ENCODE data around the gene ITGAE.
A peak's percentile ranks its signal among the peaks of the same experiment; 100 is the strongest.
"Not testable (repeated sequence)": the region's sequence is repeated elsewhere in the genome, so short reads cannot be mapped to it uniquely, and the experiment has no call there.

Gene ITGAE

DNA sequence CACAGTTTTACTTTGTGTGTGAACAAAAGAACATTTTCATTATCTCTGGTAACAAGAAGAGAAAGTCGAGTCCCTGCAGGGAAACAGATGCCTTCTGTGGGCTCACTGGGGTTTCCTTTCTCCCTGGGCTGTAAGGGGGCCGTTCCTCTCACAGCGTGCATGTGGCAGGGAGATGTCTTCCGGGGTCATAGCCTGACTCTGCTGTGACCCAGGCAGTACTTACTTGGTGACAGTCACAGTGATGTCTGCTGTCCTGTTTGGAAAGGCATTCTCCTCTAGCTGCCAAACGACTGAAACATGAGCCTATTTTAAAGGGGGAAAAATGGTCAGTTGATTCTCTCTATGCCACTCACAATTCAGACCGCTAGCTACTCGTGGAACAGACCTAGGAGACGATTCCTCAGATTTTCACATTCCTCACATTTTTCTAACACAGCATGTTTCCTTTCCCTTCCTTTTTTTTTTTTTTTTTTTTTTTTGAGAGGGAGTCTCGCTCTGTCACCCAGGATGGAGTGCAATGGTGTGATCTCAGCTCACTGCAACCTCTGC lies 70.0 kb downstream of the ITGAE start:
- no peak overlapping the region for H3K9ac ChIP-seq (ENCODE audit: low read length in 2 of 2)
- H3K27me3 ChIP-seq (ENCODE audit: control insufficient read depth in 1 of 2, insufficient read depth in 2 of 2, low read length in 2 of 2): peaks cover 0 to 5% of the 10 kb centered on the region in 2 donors

DNA sequence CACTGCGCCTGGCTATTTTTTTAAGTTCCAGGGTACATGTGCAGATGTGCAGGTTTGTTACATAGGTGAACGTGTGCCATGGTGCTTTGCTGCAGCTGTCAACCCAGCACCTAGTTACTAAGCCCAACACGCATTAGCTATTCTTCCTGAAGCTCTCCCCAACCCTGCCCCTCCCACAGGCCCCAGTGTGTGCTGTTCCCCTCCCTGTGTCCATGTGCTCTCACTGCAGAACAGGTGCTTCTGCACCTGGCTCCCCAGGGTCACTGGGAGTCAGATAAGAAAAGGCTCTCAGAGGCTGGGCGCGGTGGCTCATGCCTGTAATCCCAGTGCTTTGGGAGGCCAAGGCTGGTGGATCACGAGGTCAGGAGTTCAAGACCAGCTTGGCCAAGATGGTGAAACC lies 71.1 kb downstream of the ITGAE start:
- H3K27me3 ChIP-seq (ENCODE audit: control insufficient read depth in 1 of 2, insufficient read depth in 2 of 2, low read length in 2 of 2): peaks cover 0 to 5% of the 10 kb centered on the region in 2 donors
- H3K36me3 ChIP-seq (ENCODE audit: control insufficient read depth in 2 of 2, insufficient read depth in 2 of 2, low read length in 2 of 2): no peaks in the 10 kb centered on the region
- no peak overlapping the region for H3K9ac ChIP-seq (ENCODE audit: low read length in 2 of 2)
- H3K4me3 ChIP-seq (ENCODE audit: low read length in 2 of 2): no peak overlapping the region
- no peak overlapping the region for H3K27ac ChIP-seq (ENCODE audit: low read length)
- H3K4me1 ChIP-seq (ENCODE audit: control insufficient read depth, insufficient read depth, low read length): peaks cover 2% of the 10 kb centered on the region
- no peaks in the 10 kb centered on the region for H3K9me3 ChIP-seq (ENCODE audit: control insufficient read depth in 2 of 2, low read length in 2 of 2)

More for the DNA sequence above, 70.0 kb downstream of the ITGAE start:
- Histone ChIP-seq H3K36me3 (ENCODE audit: control insufficient read depth in 2 of 2, insufficient read depth in 2 of 2, low read length in 2 of 2) (no peaks in the 10 kb centered on the region), H3K27ac (ENCODE audit: low read length) (no peak overlapping the region), H3K9me3 (ENCODE audit: control insufficient read depth in 2 of 2, low read length in 2 of 2) (no peaks in the 10 kb centered on the region), H3K4me1 (ENCODE audit: control insufficient read depth, insufficient read depth, low read length) (peaks cover 2% of the 10 kb centered on the region), H3K4me3 (ENCODE audit: low read length in 2 of 2) (no peak overlapping the region)

DNA sequence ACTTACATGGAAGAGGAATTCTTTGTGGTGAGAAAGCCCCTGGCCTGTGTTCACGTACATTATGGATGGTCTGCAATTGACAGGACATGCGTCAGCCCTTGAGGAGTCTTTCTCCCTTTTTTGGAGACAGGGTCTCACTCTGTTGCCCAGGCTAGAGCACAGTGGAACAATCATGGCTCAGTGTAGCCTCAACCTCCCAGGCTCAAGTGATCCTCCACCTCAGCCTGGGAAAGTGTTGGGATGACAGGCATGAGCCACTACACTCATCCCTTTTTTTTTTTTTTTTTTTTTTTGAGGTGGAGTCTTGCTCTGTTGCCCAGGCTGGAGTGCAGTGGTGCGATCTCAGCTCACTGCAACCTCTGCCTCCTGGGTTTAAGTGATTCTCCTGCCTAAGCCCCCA lies 72.9 kb downstream of the ITGAE start:
- H3K27me3 ChIP-seq (ENCODE audit: control insufficient read depth in 1 of 2, insufficient read depth in 2 of 2, low read length in 2 of 2); H3K9me3 ChIP-seq (ENCODE audit: control insufficient read depth in 2 of 2, low read length in 2 of 2); H3K4me3 ChIP-seq (ENCODE audit: low read length in 2 of 2); H3K27ac ChIP-seq (ENCODE audit: low read length); H3K36me3 ChIP-seq (ENCODE audit: control insufficient read depth in 2 of 2, insufficient read depth in 2 of 2, low read length in 2 of 2); H3K9ac ChIP-seq (ENCODE audit: low read length in 2 of 2): not testable (repeated sequence)
- H3K4me1 ChIP-seq (ENCODE audit: control insufficient read depth, insufficient read depth, low read length): peaks cover 11% of the 10 kb centered on the region

DNA sequence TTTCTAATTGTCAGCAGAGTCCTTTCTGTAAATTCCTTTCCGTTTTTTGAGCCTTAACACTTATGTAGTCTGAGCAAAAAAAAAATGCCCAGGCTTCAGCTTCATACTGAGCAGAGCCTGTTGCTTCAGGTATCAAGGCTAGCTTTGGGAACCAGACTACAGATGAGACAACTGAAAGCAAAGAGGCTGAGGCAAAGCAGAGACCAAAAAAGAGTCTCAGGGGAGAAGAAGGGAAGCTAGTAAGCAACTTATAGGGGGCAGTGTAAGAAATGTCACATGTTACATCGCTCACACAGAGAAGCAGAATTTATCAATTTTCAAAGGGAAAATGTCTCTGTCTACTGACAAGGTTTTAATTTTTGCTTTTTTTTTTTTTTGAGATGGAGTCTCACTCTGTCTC lies 73.9 kb downstream of the ITGAE start:
- Histone ChIP-seq H3K4me1 (ENCODE audit: control insufficient read depth, insufficient read depth, low read length) (peaks cover 14% of the 10 kb centered on the region), H3K9me3 (ENCODE audit: control insufficient read depth in 2 of 2, low read length in 2 of 2) (no peaks in the 10 kb centered on the region), H3K36me3 (ENCODE audit: control insufficient read depth in 2 of 2, insufficient read depth in 2 of 2, low read length in 2 of 2) (no peaks in the 10 kb centered on the region), H3K4me3 (ENCODE audit: low read length in 2 of 2) (no peak overlapping the region), H3K27ac (ENCODE audit: low read length) (no peak overlapping the region), H3K9ac (ENCODE audit: low read length in 2 of 2) (no peak overlapping the region), H3K27me3 (ENCODE audit: control insufficient read depth in 1 of 2, insufficient read depth in 2 of 2, low read length in 2 of 2) (peaks cover 0 to 5% of the 10 kb centered on the region in 2 donors)

DNA sequence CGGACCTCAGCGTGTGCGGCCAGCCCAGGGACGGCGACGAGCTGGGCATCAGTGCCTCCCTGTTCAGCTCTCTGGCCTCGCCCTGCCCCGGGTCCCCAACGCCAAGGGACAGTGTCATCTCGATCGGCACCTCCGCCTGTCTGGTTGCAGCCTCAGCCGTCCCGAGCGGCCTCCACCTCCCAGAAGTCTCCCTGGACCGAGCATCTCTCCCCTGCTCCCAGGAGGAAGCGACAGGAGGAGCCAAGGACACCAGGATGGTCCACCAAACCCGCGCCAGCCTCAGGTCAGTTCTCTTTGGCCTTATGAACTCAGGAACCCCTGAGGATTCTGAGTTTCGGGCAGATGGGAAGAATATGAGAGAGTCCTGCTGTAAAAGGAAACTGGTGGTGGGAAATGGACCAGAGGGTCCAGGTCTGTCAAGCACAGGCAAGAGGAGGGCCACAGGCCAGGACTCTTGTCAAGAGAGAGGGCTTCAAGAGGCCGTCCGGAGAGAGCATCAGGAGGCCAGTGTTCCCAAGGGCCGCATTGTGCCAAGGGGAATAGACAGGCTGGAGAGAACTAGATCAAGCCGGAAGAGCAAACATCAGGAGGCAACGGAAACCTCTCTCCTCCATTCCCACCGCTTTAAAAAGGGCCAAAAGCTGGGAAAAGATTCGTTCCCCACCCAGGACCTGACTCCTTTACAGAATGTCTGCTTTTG lies 76.5 kb downstream of the ITGAE start:
- Histone ChIP-seq H3K36me3 (ENCODE audit: control insufficient read depth in 2 of 2, insufficient read depth in 2 of 2, low read length in 2 of 2) (peaks cover 0 to 4% of the 10 kb centered on the region in 2 donors), H3K9ac (ENCODE audit: low read length in 2 of 2) (no peak overlapping the region), H3K9me3 (ENCODE audit: control insufficient read depth in 2 of 2, low read length in 2 of 2) (no peaks in the 10 kb centered on the region), H3K4me1 (ENCODE audit: control insufficient read depth, insufficient read depth, low read length) (peaks cover 14% of the 10 kb centered on the region), H3K27me3 (ENCODE audit: control insufficient read depth in 1 of 2, insufficient read depth in 2 of 2, low read length in 2 of 2) (peaks cover 0 to 3% of the 10 kb centered on the region in 2 donors), H3K27ac (ENCODE audit: low read length) (no peak overlapping the region), H3K4me3 (ENCODE audit: low read length in 2 of 2) (peak overlapping the region; percentile 97 to 98)

DNA sequence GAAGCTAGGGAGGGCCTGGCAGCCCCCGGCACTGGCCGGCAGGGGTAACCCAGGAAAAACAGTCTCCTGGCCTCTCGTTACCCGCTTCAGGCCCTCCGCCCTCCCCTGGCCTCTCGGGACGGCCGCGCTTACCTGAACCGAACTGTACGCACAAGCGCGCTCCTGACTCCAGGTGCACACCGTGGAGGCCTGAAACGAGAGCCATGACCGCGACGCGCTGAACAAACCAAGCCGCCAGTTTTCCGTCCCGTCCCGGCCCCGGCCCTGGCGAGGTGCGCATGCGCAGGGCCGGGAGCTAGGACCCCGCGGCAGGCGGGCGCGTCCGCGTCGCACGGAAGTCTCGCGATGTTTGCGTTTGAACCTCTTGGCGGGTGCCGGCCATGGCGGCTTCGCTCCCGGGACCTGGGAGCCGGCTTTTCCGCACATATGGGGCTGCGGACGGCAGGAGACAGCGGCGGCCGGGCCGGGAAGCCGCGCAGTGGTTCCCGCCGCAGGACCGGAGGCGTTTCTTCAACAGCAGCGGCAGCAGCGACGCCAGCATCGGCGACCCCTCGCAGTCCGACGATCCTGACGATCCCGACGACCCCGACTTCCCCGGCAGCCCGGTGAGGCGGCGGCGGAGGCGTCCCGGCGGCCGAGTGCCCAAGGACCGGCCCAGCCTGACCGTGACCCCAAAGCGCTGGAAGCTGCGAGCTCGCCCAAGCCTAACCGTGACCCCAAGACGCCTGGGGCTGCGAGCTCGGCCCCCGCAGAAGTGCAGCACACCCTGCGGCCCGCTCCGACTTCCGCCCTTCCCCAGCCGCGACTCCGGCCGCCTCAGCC lies 77.2 kb downstream of the ITGAE start, which contains the start of gene HASPIN:
TSS of gene HASPIN (plus strand) at position 348 of the 822 bp plus-strand sequence. CDS start at position 381, 33 bp downstream.
- Histone ChIP-seq H3K4me1 (ENCODE audit: control insufficient read depth, insufficient read depth, low read length) (peaks cover 14% of the 10 kb centered on the region), H3K36me3 (ENCODE audit: control insufficient read depth in 2 of 2, insufficient read depth in 2 of 2, low read length in 2 of 2) (peaks cover 0 to 4% of the 10 kb centered on the region in 2 donors), H3K9ac (ENCODE audit: low read length in 2 of 2) (peak within 1 kb of the TSS; percentile 95 to 98), H3K4me3 (ENCODE audit: low read length in 2 of 2) (peak within 1 kb of the TSS; percentile 97 to 98), H3K9me3 (ENCODE audit: control insufficient read depth in 2 of 2, low read length in 2 of 2) (no peaks in the 10 kb centered on the region), H3K27ac (ENCODE audit: low read length) (peak within 1 kb of the TSS; percentile 82), H3K27me3 (ENCODE audit: control insufficient read depth in 1 of 2, insufficient read depth in 2 of 2, low read length in 2 of 2) (no peaks in the 10 kb centered on the region)

DNA sequence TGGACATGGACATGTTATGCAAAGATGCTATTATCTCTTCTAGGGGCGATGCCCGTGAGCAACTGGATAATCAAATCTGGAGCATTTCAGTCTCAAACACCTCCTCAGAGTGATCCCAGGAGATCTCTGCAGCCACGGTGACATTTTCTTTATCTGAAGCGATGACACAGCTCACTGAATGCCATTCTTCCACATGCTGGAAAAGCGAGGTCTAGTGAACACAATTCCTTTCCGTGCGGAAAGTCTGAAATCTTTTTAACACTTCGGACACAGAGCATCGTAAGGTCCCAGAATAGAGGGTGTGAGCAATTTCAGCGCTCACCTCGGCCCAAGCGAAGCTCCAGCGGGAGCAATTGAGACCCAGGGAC lies 77.8 kb downstream of the ITGAE start:
- Histone ChIP-seq H3K36me3 (ENCODE audit: control insufficient read depth in 2 of 2, insufficient read depth in 2 of 2, low read length in 2 of 2) (peaks cover 5 to 8% of the 10 kb centered on the region in 2 donors), H3K4me1 (ENCODE audit: control insufficient read depth, insufficient read depth, low read length) (peaks cover 14% of the 10 kb centered on the region)

DNA sequence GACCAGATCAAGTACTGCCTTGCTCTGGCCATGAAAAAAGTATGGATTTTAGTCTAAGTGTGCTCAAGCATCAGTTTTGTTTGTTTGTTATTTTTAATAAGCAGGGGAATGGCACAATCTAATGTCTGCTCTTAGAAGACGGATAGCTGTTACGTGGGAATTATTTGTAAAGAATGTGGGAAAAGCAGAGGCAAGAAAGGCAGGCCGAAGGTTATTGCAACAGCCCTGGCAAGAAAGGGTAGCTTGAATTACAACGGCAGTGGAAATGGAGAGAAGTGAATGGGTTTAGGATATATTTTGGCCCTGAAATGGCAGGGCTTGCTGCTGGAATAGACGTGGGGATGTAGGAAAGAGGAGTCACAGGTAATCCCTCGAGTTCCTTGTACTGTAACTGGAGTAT lies 78.3 kb downstream of the ITGAE start:
- H3K27ac ChIP-seq (ENCODE audit: low read length): peak overlapping the region; percentile 82
- H3K36me3 ChIP-seq (ENCODE audit: control insufficient read depth in 2 of 2, insufficient read depth in 2 of 2, low read length in 2 of 2): peaks cover 10 to 12% of the 10 kb centered on the region in 2 donors
- no peaks in the 10 kb centered on the region for H3K9me3 ChIP-seq (ENCODE audit: control insufficient read depth in 2 of 2, low read length in 2 of 2)
- H3K4me1 ChIP-seq (ENCODE audit: control insufficient read depth, insufficient read depth, low read length): peaks cover 14% of the 10 kb centered on the region
- peak overlapping the region; percentile 95 to 98 for H3K9ac ChIP-seq (ENCODE audit: low read length in 2 of 2)
- H3K4me3 ChIP-seq (ENCODE audit: low read length in 2 of 2): peak overlapping the region; percentile 97 to 98
- no peaks in the 10 kb centered on the region for H3K27me3 ChIP-seq (ENCODE audit: control insufficient read depth in 1 of 2, insufficient read depth in 2 of 2, low read length in 2 of 2)

More for the DNA sequence above, 77.8 kb downstream of the ITGAE start:
- H3K27me3 ChIP-seq (ENCODE audit: control insufficient read depth in 1 of 2, insufficient read depth in 2 of 2, low read length in 2 of 2): no peaks in the 10 kb centered on the region
- H3K27ac ChIP-seq (ENCODE audit: low read length): peak overlapping the region; percentile 82
- H3K9ac ChIP-seq (ENCODE audit: low read length in 2 of 2): peak overlapping the region; percentile 95 to 98
- no peaks in the 10 kb centered on the region for H3K9me3 ChIP-seq (ENCODE audit: control insufficient read depth in 2 of 2, low read length in 2 of 2)
- peak overlapping the region; percentile 97 to 98 for H3K4me3 ChIP-seq (ENCODE audit: low read length in 2 of 2)

DNA sequence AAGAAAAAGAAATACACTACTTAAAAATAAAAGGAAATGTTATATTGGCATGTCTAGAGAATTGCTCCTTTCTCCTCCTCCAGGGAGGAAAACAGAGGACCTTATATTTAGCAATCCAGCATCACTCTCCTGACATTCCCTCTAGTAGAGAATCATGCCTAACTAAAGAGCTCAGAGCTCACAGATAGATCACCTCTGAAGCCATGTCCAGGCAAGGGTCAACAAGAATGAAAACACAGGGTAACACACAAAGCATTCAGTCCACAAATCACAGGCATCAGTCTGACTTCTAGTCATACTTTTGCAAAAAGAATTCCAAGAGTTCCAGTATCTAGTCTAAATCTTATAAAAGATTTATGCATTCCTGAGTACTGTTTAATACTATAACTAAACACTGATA lies 81.7 kb downstream of the ITGAE start:
- Histone ChIP-seq H3K4me1 (ENCODE audit: control insufficient read depth, insufficient read depth, low read length) (peaks cover 9% of the 10 kb centered on the region), H3K36me3 (ENCODE audit: control insufficient read depth in 2 of 2, insufficient read depth in 2 of 2, low read length in 2 of 2) (peaks cover 35% of the 10 kb centered on the region in 2 donors), H3K4me3 (ENCODE audit: low read length in 2 of 2) (no peak overlapping the region), H3K9ac (ENCODE audit: low read length in 2 of 2) (no peak overlapping the region), H3K27ac (ENCODE audit: low read length) (no peak overlapping the region), H3K9me3 (ENCODE audit: control insufficient read depth in 2 of 2, low read length in 2 of 2) (no peaks in the 10 kb centered on the region), H3K27me3 (ENCODE audit: control insufficient read depth in 1 of 2, insufficient read depth in 2 of 2, low read length in 2 of 2) (no peaks in the 10 kb centered on the region)

DNA sequence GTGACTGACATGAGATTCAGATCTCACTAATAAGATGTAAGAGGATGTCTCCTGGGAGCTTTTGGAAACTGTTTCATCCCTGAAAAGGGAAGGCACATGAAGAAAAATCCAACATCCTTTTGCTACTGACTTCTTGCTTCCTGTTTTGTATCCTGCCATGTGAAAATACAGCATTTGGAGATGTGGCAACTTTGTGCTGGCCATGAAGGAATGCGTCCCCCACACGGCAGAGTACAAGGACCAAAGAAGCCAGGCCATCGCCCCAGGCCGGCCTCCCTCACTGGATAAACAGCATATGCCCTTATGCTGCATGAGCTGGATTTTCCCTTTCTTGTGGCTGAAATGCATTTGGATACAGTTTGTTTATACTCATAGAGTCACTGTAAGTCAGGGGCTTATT lies 82.8 kb downstream of the ITGAE start:
- H3K9ac ChIP-seq (ENCODE audit: low read length in 2 of 2): no peak overlapping the region
- H3K36me3 ChIP-seq (ENCODE audit: control insufficient read depth in 2 of 2, insufficient read depth in 2 of 2, low read length in 2 of 2): peaks cover 35% of the 10 kb centered on the region in 2 donors
- H3K4me1 ChIP-seq (ENCODE audit: control insufficient read depth, insufficient read depth, low read length): peaks cover 5% of the 10 kb centered on the region
- H3K4me3 ChIP-seq (ENCODE audit: low read length in 2 of 2): no peak overlapping the region
- H3K9me3 ChIP-seq (ENCODE audit: control insufficient read depth in 2 of 2, low read length in 2 of 2): no peaks in the 10 kb centered on the region
- H3K27me3 ChIP-seq (ENCODE audit: control insufficient read depth in 1 of 2, insufficient read depth in 2 of 2, low read length in 2 of 2): no peaks in the 10 kb centered on the region
- H3K27ac ChIP-seq (ENCODE audit: low read length): no peak overlapping the region
